HG03575 (cell line): Measurements from ENCODE around the gene PNPLA2.

ENCODE experiments used
- ATAC-seq: cut with Tn5 transposase; IDR thresholded peaks from one replicate; pipeline ENCODE4 v1.9.1; 2021; ENCODE audit not compliant: unreplicated experiment, insufficient number of reproducible peaks, low FRiP score; ENCODE audit errors: extremely low read depth

Gene PNPLA2

GRCh38 chr11:795634-796564 is 22.8 kb upstream of the PNPLA2 start:
- no peak for ATAC-seq

- no peak for ATAC-seq
Measured at GRCh38 chr11:796565-797295, 22.0 kb upstream of the PNPLA2 start.

GRCh38 chr11:797296-798092 is 21.2 kb upstream of the PNPLA2 start:
- no peak for ATAC-seq

GRCh38 chr11:798093-798713 is 20.5 kb upstream of the PNPLA2 start, which contains the start of gene SLC25A22:
SLC25A22 (minus strand) TSS chr11:798281; CDS start chr11:795006, 3,275 bp downstream.
- no peak for ATAC-seq

GRCh38 chr11:799641-800316 is 18.9 kb upstream of the PNPLA2 start:
- ATAC-seq: no peak

GRCh38 chr11:800473-800872 is 18.2 kb upstream of the PNPLA2 start:
- no peak for ATAC-seq

- no peak for ATAC-seq
Measured at GRCh38 chr11:801097-801780, 17.5 kb upstream of the PNPLA2 start.

- no peak for ATAC-seq
Measured at GRCh38 chr11:802018-802617, 16.6 kb upstream of the PNPLA2 start.

GRCh38 chr11:802693-803466 is 15.8 kb upstream of the PNPLA2 start:
- ATAC-seq: no peak

- no peak for ATAC-seq
Measured at GRCh38 chr11:803467-803742, 15.3 kb upstream of the PNPLA2 start.

- ATAC-seq: no peak
Measured at GRCh38 chr11:803770-804598, 14.7 kb upstream of the PNPLA2 start.

- no peak for ATAC-seq
Measured at GRCh38 chr11:804599-804964, 14.1 kb upstream of the PNPLA2 start.

- no peak for ATAC-seq
Measured at GRCh38 chr11:808427-809286, 10.1 kb upstream of the PNPLA2 start.

GRCh38 chr11:809287-810039 is 9.3 kb upstream of the PNPLA2 start, which contains the start of gene RPLP2:
RPLP2 (plus strand) TSS chr11:809967; CDS start chr11:810235, 268 bp downstream.
- peak; percentile 38 for ATAC-seq
